HCT116 (cell line): Measurements from ENCODE around the gene PRR20C. TPM values are rescaled to one million over a fixed set of nuclear protein-coding genes. Genes with fewer than 3 reads are reported as not detected.
"Not testable (repeated sequence)": the region's sequence is repeated elsewhere in the genome, so short reads cannot be mapped to it uniquely, and the experiment has no call there.

ENCODE experiments used
- ATAC-seq: fragments of 200-7000 bp; cut with Tn5 transposase; 2 replicates; pipeline ENCODE4 v1.9.1; 2020; ENCODE audit warnings: mild to moderate bottlenecking, moderate library complexity
- BruUV-seq: library from RNA; stranded (reverse); fragments of 400-500 nt; replicated peaks from 2 replicates; lab custom pipeline; 2021; lab: Mats Ljungman, UMichigan
- CTCF ChIA-PET: fragments of 300-600 bp; sonication (Branson Sonifier 250); formaldehyde crosslinking; loops from one replicate; lab custom pipeline; 2021; ENCODE audit warnings: antibody characterized with exemption; lab: Charles Lee
- POLR2A ChIA-PET: fragments of 300-600, 350-600 bp; sonication (Branson Sonifier 250); formaldehyde crosslinking; loops from one replicate; lab custom pipeline; 2021; ENCODE audit warnings: antibody characterized with exemption; lab: Charles Lee
- RAD21 ChIA-PET, 2 experiments: fragments of 300-600 bp; sonication (Branson Sonifier 250); formaldehyde crosslinking; loops; one replicate each; lab custom pipeline; 2023; ENCODE audit warnings: low total read pairs in 2 of 2; ENCODE audit not compliant: uncharacterized antibody in 2 of 2, unreplicated experiment in 2 of 2, low non-redundant PET in 1 of 2; lab: Charles Lee
- DNase-seq: peaks from one replicate; pipeline ENCODE4 v3.0.0-alpha.2; 2010; ENCODE audit warnings: low read depth, low spot score
- H2AFZ ChIP-seq: fragments of 200-600 bp; shearing (Covaris generic), sonication (generic); 2 replicates; pipeline ENCODE4 v1.6.1; 2017; ENCODE audit warnings: low read depth, mixed run types, mixed read lengths, antibody characterized with exemption, low read length; ENCODE audit not compliant: poor library complexity, severe bottlenecking
- H3K27ac ChIP-seq: 2 replicates; pipeline ENCODE4 v1.5.1; 2012; ENCODE audit warnings: low read depth, low read length
- H3K27me3 ChIP-seq: fragments of 200-600 bp; sonication (generic); 2 replicates; pipeline ENCODE4 v1.6.1; 2016; ENCODE audit warnings: mixed run types, low read length, mixed read lengths; ENCODE audit not compliant: insufficient read depth
- H3K36me3 ChIP-seq, 2 experiments: fragments of 200-500 bp in 1 of 2; fragments of 200-600 bp in 1 of 2; sonication (Bioruptor generic) in 1 of 2; sonication (generic) in 1 of 2; 2 replicates each; pipeline versions ENCODE4 v1.5.1 to v1.6.1; 2014 to 2016; ENCODE audit warnings: low read length in 2 of 2, inconsistent platforms in 1 of 2, mixed read lengths in 1 of 2, mixed run types in 1 of 2; ENCODE audit not compliant: insufficient read depth in 2 of 2, control insufficient read depth in 1 of 2
- H3K4me1 ChIP-seq, 2 experiments: fragments of 200-600 bp in 1 of 2; sonication (generic) in 1 of 2; 2 replicates each; pipeline versions ENCODE4 v1.5.1 to v1.6.1; 2012 to 2017; ENCODE audit warnings: low read length in 2 of 2, inconsistent platforms in 1 of 2, mild to moderate bottlenecking in 1 of 2, mixed read lengths in 1 of 2, mixed run types in 1 of 2, moderate library complexity in 1 of 2; ENCODE audit not compliant: insufficient read depth in 2 of 2, control insufficient read depth in 1 of 2
- H3K4me2 ChIP-seq: fragments of 200-600 bp; sonication (generic); 2 replicates; pipeline ENCODE4 v1.6.1; 2017; ENCODE audit warnings: mixed run types, low read length, mixed read lengths
- H3K4me3 ChIP-seq, 2 experiments: fragments of 200-600 bp in 1 of 2; sonication (generic) in 1 of 2; replicated peaks in 1 of 2; 2 replicates each; pipeline ENCODE4 v1.5.1; 2011 to 2016; ENCODE audit warnings: low read length in 2 of 2, control low read depth in 1 of 2, low read depth in 1 of 2, mild to moderate bottlenecking in 1 of 2, mixed read lengths in 1 of 2, mixed run types in 1 of 2
- H3K79me2 ChIP-seq: fragments of 200-600 bp; sonication (generic); 2 replicates; pipeline ENCODE4 v1.6.1; 2017; ENCODE audit warnings: mild to moderate bottlenecking, mixed run types, low read length, moderate library complexity, mixed read lengths; ENCODE audit not compliant: insufficient read depth
- H3K9ac ChIP-seq: fragments of 200-600 bp; sonication (generic); 2 replicates; pipeline ENCODE4 v1.6.1; 2016; ENCODE audit warnings: low read length, mixed read lengths
- H3K9me2 ChIP-seq: fragments of 200-600 bp; sonication (generic), shearing (Covaris generic); 2 replicates; pipeline ENCODE4 v1.6.1; 2017; ENCODE audit warnings: mixed run types, mild to moderate bottlenecking, moderate library complexity; ENCODE audit not compliant: insufficient read depth
- H3K9me3 ChIP-seq, 2 experiments: fragments of 200-500 bp in 1 of 2; fragments of 200-600 bp in 1 of 2; sonication (Bioruptor generic) in 1 of 2; sonication (generic) in 1 of 2; 2 replicates each; pipeline ENCODE4 v1.6.1; 2014 to 2017; ENCODE audit warnings: low read length in 2 of 2, mixed read lengths in 2 of 2, inconsistent platforms in 1 of 2, low read depth in 1 of 2, mild to moderate bottlenecking in 1 of 2, mixed run types in 1 of 2, moderate library complexity in 1 of 2; ENCODE audit not compliant: control insufficient read depth in 1 of 2, insufficient read depth in 1 of 2
- H4K20me1 ChIP-seq: fragments of 200-600 bp; sonication (generic), shearing (Covaris generic); 2 replicates; pipeline ENCODE4 v1.6.1; 2017; ENCODE audit warnings: mixed run types, mild to moderate bottlenecking, moderate library complexity; ENCODE audit not compliant: insufficient read depth
- EGR1 ChIP-seq: IDR thresholded peaks from 2 replicates; pipeline ENCODE4 v1.6.1; 2012; ENCODE audit warnings: low read depth
- ELF1 ChIP-seq: IDR thresholded peaks from 2 replicates; pipeline ENCODE4 v1.6.1; 2012; ENCODE audit warnings: low read depth, borderline replicate concordance
- FOSL1 ChIP-seq: IDR thresholded peaks from 2 replicates; pipeline ENCODE4 v1.6.1; 2012; ENCODE audit warnings: low read depth
- RAD21 ChIP-seq: IDR thresholded peaks from 2 replicates; pipeline ENCODE4 v1.6.1; 2012; ENCODE audit warnings: low read depth, mild to moderate bottlenecking
- SIN3A ChIP-seq: IDR thresholded peaks from 2 replicates; pipeline ENCODE4 v1.6.1; 2012; ENCODE audit warnings: low read depth
- TCF7L2 ChIP-seq: IDR thresholded peaks from 2 replicates; pipeline ENCODE4 v1.7.0; 2011; ENCODE audit warnings: borderline replicate concordance, inconsistent platforms; ENCODE audit not compliant: insufficient read depth, insufficient read length; ENCODE audit errors: extremely low read depth
- intact Hi-C: fragments of 100-400 bp; cut with micrococcal nuclease; formaldehyde crosslinking; loops from 2 replicates; pipeline ENCODE4 v1.10.0; 2022
- total RNA-seq: library from RNA; stranded (reverse); gene quantifications from one replicate; pipeline ENCODE4 v1.2.1, GENCODE V29; 2021; ENCODE audit not compliant: unreplicated experiment
- TF ChIP-seq, protein P1 (sequence below): IDR thresholded peaks from 2 replicates; pipeline ENCODE4 v1.6.1; 2012

PRR20C gene
- total RNA-seq, 1 experiment from 2014 or later: not detected

DNA sequence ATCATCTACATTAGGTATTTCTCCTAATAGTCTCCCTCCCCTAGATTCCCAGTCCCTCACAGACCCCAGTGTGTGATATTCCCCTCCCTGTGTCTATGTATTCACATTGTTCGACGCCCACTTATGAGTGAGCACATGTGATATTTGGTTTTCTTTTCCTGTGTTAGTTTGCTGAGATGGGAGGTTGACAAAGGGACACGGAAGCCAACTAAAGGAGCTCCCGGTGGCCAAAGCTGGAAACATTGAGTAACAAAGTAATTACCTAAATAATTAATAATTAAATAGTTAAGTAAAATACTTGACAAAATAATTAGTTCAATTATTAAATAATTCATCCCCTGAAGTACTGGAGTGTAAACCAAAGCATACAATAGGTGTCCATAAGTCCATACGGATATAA lies 14.9 kb upstream of the PRR20C start:
- no peaks in the 10 kb centered on the region for H4K20me1 ChIP-seq
- RAD21 ChIA-PET: no interaction called here
- no peaks in the 10 kb centered on the region for H3K79me2 ChIP-seq
- H3K27me3 ChIP-seq: no peaks in the 10 kb centered on the region
- H3K4me2 ChIP-seq: no peak overlapping the region
- no peak for DNase-seq
- H3K9ac ChIP-seq: no peak overlapping the region
- no peak overlapping the region for H2AFZ ChIP-seq
- TF ChIP-seq EGR1: no peak
- TF ChIP-seq SIN3A: no peak
- no peak for TF ChIP-seq RAD21
- TF ChIP-seq ELF1: no peak
- TF ChIP-seq, protein P1, sequence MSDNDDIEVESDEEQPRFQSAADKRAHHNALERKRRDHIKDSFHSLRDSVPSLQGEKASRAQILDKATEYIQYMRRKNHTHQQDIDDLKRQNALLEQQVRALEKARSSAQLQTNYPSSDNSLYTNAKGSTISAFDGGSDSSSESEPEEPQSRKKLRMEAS: no peak
- no peak for TF ChIP-seq TCF7L2
- TF ChIP-seq FOSL1: no peak
- TF ChIP-seq, all 23 proteins: peak for 0
- H3K9me3 ChIP-seq: peaks cover 8 to 16% of the 10 kb centered on the region in 2 experiments
- POLR2A ChIA-PET: no interaction called here
- no peak overlapping the region for H3K27ac ChIP-seq
- ATAC-seq: no peak
- no peak overlapping the region for H3K4me3 ChIP-seq
- BruUV-seq: no TSS peak
- no peaks in the 10 kb centered on the region for H3K4me1 ChIP-seq
- H3K9me2 ChIP-seq: no peaks in the 10 kb centered on the region
- intact Hi-C loops: no loop called here
- CTCF ChIA-PET: no interaction called here
- no peaks in the 10 kb centered on the region for H3K36me3 ChIP-seq

DNA sequence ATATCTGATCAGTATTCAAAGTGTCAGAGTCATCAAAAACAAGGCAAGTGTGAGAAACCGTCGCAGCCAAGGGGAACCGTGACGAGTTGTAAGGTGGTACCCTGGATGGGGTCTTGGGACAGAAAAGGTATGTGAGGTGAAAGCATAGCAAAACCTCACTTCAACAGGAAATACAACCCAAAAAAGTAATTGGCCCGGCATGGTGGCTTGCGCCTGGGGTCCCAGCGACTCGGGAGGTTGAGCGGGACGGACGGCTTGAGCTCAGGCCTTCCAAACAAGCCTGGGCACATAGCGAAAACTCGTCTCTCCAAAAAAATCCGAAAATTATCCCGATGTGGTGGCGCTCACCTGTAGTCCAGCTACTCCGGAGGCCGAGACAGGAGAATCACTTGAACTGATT lies 14.1 kb upstream of the PRR20C start:
- H3K27me3 ChIP-seq, POLR2A ChIA-PET, intact Hi-C loops, H3K9ac ChIP-seq, H3K4me2 ChIP-seq, H3K27ac ChIP-seq, H2AFZ ChIP-seq, H3K36me3 ChIP-seq, H3K4me1 ChIP-seq, RAD21 ChIA-PET, H4K20me1 ChIP-seq, ATAC-seq, H3K4me3 ChIP-seq, BruUV-seq, H3K79me2 ChIP-seq, DNase-seq, H3K9me2 ChIP-seq, CTCF ChIA-PET: not testable (repeated sequence)
- H3K9me3 ChIP-seq: peaks cover 8 to 16% of the 10 kb centered on the region in 2 experiments

DNA sequence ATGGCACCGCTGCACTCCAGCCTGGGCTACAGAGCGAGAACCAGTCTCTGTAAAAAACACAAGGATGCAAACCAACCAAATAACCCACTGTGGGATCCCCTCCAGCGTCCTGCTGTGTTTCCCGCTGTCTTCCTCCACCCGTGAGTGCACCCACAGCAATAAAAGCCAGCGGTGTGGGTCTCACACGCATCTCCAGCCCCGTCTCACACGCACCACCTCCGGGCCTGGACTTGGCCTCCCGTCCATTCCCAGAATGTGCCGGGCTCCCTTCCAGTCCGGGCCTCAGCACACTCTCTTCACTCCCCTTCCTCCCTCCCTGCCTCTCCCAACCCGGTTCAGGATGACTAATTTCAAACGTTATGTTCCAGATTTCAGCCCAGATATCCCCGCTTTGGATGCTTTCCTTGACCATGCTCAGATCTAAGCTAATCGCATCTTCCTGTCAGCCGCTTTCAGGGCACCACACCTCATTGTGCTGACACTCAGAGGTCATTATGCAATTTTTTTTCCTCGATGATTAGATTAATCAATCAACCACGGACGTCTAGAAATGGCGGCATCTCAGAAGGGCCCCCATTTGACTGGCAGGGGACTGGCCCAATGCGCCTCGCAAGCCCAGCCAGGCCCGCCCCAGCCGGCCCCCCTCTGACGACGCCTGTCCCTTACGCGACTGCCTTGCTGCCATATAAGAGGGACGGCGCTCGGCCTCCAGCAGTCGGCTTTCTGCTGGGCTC lies 13.5 kb upstream of the PRR20C start, which contains the start of gene PRR20A:
PRR20A (plus strand) TSS at position 684 of the 734 bp plus-strand sequence. CDS start 387 bp downstream, outside the sequence.
- H4K20me1 ChIP-seq, H2AFZ ChIP-seq, DNase-seq, BruUV-seq, ATAC-seq, H3K9ac ChIP-seq, H3K4me1 ChIP-seq, H3K4me3 ChIP-seq, H3K27me3 ChIP-seq, intact Hi-C loops, CTCF ChIA-PET, H3K9me2 ChIP-seq, H3K4me2 ChIP-seq, H3K27ac ChIP-seq, H3K79me2 ChIP-seq, H3K36me3 ChIP-seq, RAD21 ChIA-PET, POLR2A ChIA-PET: not testable (repeated sequence)
- H3K9me3 ChIP-seq: peaks cover 8 to 11% of the 10 kb centered on the region in 2 experiments

DNA sequence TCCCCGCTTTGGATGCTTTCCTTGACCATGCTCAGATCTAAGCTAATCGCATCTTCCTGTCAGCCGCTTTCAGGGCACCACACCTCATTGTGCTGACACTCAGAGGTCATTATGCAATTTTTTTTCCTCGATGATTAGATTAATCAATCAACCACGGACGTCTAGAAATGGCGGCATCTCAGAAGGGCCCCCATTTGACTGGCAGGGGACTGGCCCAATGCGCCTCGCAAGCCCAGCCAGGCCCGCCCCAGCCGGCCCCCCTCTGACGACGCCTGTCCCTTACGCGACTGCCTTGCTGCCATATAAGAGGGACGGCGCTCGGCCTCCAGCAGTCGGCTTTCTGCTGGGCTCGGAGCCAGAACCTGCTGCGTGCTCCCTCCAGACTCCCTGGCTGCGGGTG lies 6.7 kb upstream of the PRR20C start, which contains the start of gene PRR20B:
PRR20B (plus strand) TSS at position 301 of the 400 bp plus-strand sequence. CDS start 387 bp downstream, outside the sequence.
- H3K79me2 ChIP-seq, BruUV-seq, H4K20me1 ChIP-seq, H3K27me3 ChIP-seq, H3K4me3 ChIP-seq, POLR2A ChIA-PET, H2AFZ ChIP-seq, intact Hi-C loops, CTCF ChIA-PET, H3K27ac ChIP-seq, ATAC-seq, RAD21 ChIA-PET, H3K36me3 ChIP-seq, H3K9me2 ChIP-seq, H3K4me2 ChIP-seq, H3K9ac ChIP-seq, H3K9me3 ChIP-seq, H3K4me1 ChIP-seq, DNase-seq: not testable (repeated sequence)
